Stimulated activated CD8-positive, alpha-beta memory T cell treated with anti-CD3 and anti-CD28 coated beads, Interleukin-7, amount 100 ng/mL, for 1 hour (primary cell): ENCODE data around the gene KRT80.
"Not testable (repeated sequence)": the region's sequence is repeated elsewhere in the genome, so short reads cannot be mapped to it uniquely, and the experiment has no call there.

ENCODE experiments used
- DNase-seq, 2 donors: peaks; one replicate each; pipeline ENCODE4 v3.0.0-alpha.2; 2020; ENCODE audit warnings: low read depth in 2 of 2

Gene KRT80

GRCh38 chr12:52191841-52192791, at the start of gene KRT80:
TSS of gene KRT80 (minus strand) at chr12:52192014. CDS start at chr12:52191902, 112 bp downstream.
- DNase-seq: no peak

GRCh38 chr12:52241205-52241842, 49.5 kb upstream of the KRT80 start:
- no peak for DNase-seq

- DNase-seq: not testable (repeated sequence)
These were observed 48.4 kb upstream of the KRT80 start for GRCh38 chr12:52240247-52240646.

DNA sequence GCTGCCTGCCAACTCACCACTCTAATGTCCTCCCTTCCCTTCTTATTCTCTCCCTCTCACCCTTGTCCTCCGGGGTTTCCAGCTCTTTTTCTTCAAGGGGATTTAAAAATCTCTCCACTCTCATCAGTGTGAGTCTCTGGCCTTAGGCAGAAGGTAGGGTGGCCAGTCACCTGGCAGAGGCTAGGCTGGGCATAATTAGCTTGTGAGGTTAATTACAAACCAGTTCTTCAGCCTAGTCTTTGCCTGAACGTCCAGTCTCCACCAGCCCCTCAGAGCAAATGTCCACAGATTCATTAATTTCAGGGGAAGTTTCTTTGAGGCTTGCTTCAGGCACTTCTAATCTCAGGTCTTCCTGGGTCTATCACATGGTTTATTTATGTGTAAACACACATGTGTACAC, 48.0 kb upstream of the KRT80 start:
- no peak for DNase-seq

GRCh38 chr12:52238916-52239646, 47.3 kb upstream of the KRT80 start:
- DNase-seq: no peak

- no peak for DNase-seq
These were observed 46.5 kb upstream of the KRT80 start for GRCh38 chr12:52238207-52238840.

DNA sequence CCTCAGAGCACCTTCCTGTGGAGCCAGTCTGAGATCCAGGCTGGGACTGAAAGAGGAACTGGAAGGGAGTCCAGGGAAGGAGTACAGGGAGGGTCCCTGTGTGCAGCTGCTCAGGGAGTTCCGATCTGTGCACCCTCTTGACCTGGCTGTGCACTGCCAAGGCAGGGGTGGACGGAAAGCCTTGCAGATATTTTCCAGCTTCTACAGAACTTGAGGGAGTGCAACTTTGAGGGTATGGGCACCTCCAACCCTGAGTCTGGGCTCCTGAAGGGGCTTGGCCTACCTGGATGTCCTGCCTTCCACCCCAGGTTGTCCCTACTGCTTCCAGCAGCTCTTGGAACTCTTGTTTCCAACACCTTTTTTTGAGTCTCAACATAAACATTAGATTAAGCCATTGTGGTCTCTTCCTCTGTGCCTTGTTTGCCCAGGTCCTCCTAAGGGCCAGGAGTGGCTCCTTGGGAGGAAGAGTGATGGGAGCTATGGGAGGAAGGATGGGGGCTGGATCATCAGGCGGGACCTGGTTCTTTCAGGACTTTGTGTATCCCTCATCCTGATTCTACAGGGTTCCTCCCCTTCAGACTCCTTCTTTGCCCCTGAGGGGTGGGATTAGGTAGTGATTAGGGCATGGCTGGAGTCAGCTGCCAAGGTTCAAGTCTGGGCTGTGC, 44.7 kb upstream of the KRT80 start:
- DNase-seq: no peak

DNA sequence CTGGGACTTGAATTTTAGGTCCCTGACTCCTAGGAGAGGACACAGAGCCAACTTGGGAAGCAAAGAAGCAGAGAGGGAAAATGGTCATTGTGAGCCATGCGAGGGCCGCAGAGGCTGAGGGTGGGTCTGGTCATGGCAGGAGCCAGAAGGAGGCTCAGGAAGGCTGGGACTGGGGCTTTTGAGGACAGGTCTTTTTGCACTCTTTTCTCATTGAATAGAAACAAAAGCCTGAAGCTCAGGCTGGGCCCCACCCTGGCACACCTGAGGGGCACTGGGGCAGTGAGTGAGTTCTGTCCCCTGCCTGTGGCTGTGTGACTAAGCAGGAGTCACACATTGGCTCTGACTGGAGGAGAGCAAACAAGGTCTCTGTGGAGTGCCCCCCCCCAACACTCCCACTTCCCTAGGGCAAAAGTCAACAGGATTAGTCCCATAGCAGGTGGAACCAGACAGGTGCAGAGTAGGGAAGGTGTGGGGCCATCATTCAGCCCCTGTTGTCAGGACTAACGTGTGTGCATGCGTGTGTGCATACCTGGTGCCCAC, 44.1 kb upstream of the KRT80 start:
- DNase-seq: no peak

- DNase-seq: no peak
These were observed 43.4 kb upstream of the KRT80 start for GRCh38 chr12:52235001-52235764.

DNA sequence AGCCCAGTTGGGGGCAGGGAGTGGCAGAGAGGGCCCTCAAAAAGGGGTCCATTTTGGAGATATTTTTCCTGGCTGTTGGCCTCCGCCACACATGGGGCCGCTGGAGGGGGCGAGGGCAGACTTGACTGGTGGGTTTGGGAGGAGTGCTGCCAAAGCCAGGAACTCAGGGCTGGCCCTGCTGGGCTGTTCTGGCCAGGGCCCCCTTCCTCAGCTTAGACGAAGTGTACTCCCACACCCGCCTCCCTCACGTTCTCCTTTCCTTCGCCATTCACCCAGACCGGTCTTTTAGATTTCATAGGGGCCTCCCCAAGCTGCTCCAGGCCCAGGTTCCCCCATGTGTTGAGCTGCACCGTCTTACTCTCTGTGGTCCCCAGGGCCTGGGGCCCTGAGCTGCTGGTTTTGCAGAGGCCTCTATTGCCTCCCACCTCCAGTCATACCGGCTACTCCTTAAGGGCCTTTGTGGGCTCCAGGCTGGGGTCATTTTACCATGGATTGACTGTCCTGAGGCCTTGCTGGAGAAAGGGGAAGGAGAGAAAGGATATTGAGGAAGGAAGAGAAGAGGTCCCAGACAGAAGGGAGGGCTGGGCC, 42.5 kb upstream of the KRT80 start:
- DNase-seq: no peak

GRCh38 chr12:52233462-52234207, 41.8 kb upstream of the KRT80 start:
- DNase-seq: no peak

- DNase-seq: no peak
These were observed 41.1 kb upstream of the KRT80 start, which contains the start of gene KRT7 for GRCh38 chr12:52232674-52233461. TSS of gene KRT7 (plus strand) at chr12:52233243. CDS start at chr12:52233297, 54 bp downstream.

DNA sequence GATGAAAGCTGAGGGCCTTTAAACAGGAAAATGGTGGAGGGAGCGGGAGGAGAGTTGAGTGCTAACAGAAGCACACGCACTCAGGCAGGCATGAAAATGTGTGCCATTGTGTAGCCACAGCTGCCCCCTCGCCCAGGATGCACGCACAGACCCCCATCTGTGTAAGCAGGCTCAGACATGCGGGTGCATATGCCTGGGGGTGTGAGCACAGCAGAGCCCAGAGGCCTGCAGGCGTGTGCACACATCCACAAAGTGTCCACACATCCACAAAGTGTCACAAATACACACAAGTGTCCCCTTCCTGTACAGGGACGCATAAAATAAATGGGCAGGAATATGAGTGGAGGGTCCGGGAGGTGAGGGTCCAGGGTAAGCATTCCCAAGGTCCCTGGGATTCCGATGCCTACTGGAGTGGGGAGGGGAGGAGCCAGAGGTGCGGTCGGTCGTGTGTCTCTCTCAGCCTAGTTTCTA, 40.4 kb upstream of the KRT80 start:
- DNase-seq: no peak

DNA sequence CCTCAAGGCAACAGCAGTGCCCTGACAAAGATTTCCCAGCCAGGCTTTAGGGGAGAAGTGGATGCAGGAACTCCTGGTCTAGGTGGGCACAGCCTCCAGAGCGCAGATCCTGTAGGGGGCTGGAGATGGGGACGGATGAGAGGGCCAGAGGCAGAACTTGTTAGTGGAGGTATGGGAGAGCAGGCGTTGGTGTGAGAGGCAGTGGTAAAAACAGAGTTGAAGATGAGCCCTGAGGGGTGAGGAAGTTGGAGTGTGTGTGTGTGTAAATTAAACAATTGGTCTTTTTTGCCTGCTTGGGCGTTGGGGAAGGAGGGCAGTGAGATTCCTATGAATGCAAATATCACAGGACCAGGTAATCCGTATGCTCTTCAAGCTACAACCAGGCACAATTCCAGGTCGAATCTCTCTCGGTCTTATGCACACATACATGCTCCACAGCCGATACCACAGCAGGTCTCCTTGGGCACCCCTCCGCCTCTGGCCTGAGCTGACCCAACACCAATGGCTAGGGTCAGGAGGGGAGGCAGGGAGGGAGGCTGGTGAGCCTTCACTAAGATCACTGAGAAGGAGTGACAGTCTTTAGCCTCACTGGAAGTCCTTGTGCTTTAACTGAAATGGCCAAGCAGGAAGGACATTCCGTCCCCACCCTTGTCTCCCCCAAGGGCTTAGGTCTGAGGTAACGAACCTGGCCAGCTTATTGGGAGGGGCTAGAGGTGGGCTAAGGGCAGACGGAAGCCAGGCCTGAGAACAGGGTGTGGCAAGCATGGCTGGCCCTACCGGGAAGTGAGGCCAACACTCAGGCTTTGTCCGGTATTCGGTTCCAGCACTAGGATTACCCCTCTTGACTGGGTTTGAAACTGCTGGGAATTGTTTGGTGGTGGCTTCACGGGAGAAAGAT, 39.7 kb upstream of the KRT80 start:
- DNase-seq: no peak

DNA sequence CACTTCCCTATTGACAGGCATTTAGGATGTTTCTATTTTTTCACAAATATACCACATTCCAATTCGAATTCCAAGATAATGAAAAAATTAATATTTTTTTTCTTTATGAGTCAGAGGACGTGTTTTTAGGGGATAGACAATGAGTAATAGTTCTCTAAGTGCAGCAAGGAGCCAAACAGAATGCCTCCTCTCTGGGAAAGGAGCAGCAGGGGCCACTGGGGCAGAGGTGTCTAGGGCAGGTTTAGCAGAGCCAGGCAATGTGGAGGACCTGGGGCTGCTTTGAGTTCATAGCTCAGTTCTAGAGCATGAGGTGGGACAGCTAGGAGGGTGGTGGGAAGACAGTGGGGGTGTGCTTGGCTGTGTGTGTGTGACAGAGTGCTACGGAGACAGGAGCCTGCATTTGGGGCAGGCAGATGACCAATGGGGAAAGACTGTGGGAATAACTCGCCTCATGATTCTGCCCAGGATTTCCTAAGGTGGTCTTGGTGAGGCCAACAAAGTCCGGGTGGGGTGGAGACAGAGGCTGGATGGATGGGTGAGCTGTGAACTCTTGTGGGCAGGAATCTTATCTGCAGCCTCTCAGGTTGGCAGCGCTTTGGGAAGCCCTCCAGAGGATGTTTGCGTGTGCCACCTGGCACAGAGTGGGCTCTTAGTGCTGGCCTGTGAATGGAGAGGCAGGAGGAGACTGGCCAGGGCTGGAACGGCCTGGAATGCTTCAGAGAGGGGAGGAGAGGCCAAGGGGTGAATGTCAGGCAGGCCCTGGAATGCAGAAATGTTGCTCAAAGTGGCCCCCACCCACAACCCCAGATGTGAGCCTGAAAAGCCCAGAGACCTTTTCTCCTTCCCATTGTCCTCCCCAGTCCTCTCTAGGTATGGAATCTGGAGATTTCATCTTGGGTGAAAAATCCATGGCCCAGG, 38.8 kb upstream of the KRT80 start:
- DNase-seq: no peak

DNA sequence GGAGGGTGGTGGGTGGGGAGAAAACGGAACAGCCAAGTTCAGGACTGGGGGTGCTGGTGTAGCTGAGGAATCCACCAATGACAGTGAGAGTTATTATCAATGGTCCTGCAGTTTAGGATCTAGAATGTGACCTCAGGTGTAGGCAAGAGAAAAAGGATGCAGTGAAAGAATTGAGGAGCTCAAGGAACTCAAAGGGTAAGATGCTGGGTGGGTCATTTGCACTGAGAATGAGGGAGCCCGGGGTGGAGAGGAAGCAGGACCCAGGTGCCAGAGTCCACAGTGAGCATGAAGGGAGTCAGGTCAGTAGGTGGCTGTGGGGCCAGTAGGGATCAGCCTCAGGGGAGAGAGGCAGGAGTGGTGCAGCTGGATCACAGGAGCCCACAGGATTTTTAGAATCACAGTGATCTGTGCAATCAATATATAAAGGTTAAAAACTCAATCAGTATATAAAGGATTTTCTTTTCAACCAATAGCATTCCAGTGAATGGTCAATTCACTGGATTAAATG, 38.1 kb upstream of the KRT80 start:
- no peak for DNase-seq
